ENCODE measurements around the gene PSTPIP1.

DNA sequence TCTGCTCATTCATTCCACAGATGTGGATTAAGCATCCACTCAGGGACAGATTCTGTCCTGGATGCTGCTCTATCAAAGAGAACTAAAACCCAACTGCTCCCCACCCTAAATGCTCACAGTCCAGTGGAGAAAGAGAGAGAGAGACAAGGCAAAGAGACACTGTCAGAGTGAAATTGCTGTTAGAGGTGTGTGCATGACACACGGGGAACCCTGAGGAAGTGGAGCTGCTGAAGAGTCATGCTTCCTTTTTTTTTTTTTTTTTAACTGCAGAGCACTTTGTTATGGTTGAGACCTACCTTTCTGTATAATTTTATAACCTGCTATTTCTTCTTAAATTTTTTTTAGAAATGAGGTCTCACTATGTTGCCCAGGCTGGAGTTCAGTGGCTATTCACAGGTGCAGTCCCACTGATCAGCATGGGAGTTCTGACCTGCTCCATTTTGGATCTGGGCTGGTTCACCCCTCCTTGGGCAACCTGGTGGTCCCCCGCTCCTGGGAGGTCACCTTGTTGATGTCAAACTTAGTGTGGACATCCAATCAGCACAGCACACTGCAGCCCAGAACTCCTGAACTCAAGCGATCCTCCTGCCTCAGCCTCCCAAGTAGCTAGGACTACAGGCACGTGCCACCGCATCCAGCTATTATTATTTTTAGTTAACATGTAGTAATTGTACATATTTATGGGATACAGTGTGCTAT lies 18.2 kb upstream of the PSTPIP1 start:
- TF ChIP-seq SIN3A (IDR thresholded peaks at IDR 0.05; ENCODE audit: borderline replicate concordance, insufficient read depth, low read length) (no peak), TAF1 (IDR thresholded peaks at IDR 0.05; ENCODE audit: borderline replicate concordance, insufficient read depth, low read length) (no peak)
- TF ChIP-seq, protein P1, sequence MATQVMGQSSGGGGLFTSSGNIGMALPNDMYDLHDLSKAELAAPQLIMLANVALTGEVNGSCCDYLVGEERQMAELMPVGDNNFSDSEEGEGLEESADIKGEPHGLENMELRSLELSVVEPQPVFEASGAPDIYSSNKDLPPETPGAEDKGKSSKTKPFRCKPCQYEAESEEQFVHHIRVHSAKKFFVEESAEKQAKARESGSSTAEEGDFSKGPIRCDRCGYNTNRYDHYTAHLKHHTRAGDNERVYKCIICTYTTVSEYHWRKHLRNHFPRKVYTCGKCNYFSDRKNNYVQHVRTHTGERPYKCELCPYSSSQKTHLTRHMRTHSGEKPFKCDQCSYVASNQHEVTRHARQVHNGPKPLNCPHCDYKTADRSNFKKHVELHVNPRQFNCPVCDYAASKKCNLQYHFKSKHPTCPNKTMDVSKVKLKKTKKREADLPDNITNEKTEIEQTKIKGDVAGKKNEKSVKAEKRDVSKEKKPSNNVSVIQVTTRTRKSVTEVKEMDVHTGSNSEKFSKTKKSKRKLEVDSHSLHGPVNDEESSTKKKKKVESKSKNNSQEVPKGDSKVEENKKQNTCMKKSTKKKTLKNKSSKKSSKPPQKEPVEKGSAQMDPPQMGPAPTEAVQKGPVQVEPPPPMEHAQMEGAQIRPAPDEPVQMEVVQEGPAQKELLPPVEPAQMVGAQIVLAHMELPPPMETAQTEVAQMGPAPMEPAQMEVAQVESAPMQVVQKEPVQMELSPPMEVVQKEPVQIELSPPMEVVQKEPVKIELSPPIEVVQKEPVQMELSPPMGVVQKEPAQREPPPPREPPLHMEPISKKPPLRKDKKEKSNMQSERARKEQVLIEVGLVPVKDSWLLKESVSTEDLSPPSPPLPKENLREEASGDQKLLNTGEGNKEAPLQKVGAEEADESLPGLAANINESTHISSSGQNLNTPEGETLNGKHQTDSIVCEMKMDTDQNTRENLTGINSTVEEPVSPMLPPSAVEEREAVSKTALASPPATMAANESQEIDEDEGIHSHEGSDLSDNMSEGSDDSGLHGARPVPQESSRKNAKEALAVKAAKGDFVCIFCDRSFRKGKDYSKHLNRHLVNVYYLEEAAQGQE (IDR thresholded peaks at IDR 0.05; ENCODE audit: insufficient read depth in 1 of 2, low read depth in 2 of 2, low read length in 2 of 2) = no peak
